GM12891 (cell line): ENCODE results near the gene TP53I3.

Experiments used
- POLR2A ChIP-seq: IDR thresholded peaks from 2 replicates; pipeline ENCODE4 v1.6.1; 2011; ENCODE audit warnings: low read depth, low read length, control low read depth
- POLR2AphosphoS5 ChIP-seq: IDR thresholded peaks from 2 replicates; pipeline ENCODE4 v1.6.1; 2011; ENCODE audit warnings: low read depth, low read length, control low read depth

DNA sequence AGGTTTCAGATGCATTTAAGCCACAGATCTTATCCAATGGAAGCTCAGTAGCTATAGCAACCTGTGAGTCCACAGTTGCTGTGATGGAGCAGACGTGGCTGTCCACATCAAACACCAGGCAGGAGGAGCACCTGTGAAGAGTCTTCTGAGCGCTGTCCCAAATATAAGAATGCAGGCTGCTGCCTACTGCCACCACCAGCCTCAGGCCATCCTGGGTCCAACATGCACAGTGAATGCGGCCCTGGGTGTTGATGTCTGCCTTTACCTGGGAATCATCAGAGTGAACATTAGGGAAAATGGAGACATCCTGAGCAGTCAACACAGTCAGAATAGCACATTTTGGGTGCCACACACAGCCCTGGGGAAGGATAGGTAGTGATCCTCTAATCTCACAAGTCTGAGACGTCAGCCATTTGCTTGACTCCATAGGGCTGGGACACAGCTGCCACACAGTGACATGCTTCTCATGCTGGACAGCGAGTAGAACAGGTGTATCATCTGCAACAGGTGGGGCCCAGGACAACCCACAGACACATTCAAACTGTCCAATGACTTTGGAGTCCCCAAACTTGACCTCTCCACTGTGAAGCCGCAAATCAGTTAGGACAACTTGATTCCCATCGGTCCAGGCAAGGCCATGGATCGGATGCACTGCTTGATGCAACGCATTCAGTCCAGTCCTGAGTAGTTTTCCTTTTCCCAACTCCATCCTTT, 45.7 kb downstream of the TP53I3 start:
- no peak for TF ChIP-seq POLR2AphosphoS5
- no peak for TF ChIP-seq POLR2A
